Measurements from ENCODE around the gene C3orf22.

Gene C3orf22

DNA sequence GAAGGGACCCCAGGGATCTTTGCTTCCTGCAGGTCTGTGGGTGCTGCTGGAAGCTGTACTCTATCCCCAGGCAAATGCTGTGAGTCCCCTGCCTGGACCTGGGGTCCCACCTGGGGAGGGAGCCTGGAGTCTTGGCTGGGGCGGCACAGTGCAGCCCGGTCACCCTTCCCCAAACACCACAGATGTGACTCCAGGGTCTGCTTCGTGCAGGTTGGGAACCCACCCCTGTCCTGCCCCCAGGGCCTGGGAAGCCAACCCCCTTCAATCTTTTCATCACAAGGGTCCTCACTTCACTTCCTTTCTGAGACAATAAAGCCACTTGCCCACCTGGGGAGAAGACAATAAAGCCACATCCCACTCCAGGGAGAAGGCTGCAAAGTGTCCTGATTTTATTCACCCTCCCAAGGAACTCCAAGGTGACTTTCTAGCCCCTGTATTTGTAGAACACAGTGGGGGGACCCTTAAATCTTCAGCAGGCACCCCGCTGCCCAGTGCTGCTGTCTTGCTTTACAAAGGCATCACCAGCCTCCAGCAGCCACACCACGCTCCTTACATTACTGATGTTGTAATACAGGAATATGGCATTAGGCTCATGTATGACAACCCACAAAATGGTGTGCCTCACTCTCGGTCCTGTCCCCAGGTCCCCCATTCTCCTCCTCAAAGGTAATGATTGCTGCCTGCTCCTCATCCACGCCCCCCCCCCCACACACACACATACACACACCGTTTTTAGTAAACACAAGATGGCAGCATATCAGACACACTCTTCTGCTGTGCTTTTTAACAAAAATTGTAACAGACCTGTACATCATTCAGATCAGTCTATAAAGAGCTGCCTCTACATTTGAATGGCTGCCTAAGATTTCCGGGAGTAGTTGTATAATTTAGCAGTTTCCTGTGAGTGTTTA, 9.9 kb downstream of the C3orf22 start:
- no peak overlapping the region for H3K27ac ChIP-seq (ENCODE audit: insufficient read depth in 1 of 2, low read depth in 1 of 2, low read length in 2 of 2, poor library complexity in 1 of 2, severe bottlenecking in 2 of 2)
- DNase-seq = no peak
- WGBS (ENCODE audit: insufficient coverage) = 87% methylated on average over 7 of the region's 9 CpGs
- no peaks in the 10 kb centered on the region for H3K36me3 ChIP-seq (ENCODE audit: control insufficient read depth in 4 of 4, insufficient read depth in 4 of 4, low read length in 3 of 4)
- no peak overlapping the region for H3K4me3 ChIP-seq (ENCODE audit: control insufficient read depth in 1 of 7, extremely low read depth in 1 of 7, insufficient read depth in 4 of 7, low read depth in 2 of 7, low read length in 6 of 7)
- no peaks in the 10 kb centered on the region for H3K9me3 ChIP-seq (ENCODE audit: control extremely low read depth in 1 of 5, control insufficient read depth in 4 of 5, insufficient read depth in 2 of 5, low read depth in 1 of 5, low read length in 4 of 5)
- H3K27me3 ChIP-seq (replicated peaks in 2 of 5; ENCODE audit: control insufficient read depth in 4 of 5, insufficient read depth in 5 of 5, low read length in 4 of 5) = no peaks in the 10 kb centered on the region
- ChIA-PET POLR2A (no interaction called here), CTCF (interaction anchor here (0.8 to 2.6 kb wide), 5 partner anchors 13 to 73 kb away, joined by 3 to 7 read pairs (median 5); no protein-coding TSS in a partner anchor)
- peaks cover 0 to 62% (median 58%) of the 10 kb centered on the region in 4 experiments for H3K4me1 ChIP-seq (ENCODE audit: control extremely low read depth in 1 of 4, control insufficient read depth in 4 of 4, insufficient read depth in 4 of 4, low read length in 3 of 4)

DNA sequence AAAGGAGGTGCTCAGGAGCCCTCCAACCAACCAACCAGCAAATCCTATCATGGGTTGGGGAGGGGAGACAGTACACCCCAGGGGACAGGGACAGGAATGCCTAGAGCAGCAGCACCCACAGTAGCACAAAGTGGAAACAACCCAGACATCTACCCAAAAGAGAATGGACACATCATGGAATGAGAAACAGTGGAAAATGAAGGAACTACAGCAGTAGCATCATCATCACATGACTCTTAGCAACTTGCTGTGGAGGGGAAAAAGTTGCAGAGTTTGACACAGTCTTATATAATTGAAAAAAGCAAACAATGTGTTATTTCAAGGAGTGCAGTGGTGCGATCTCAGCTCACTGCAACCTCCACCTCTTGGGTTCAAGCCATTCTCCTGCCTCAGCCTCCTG, 11.0 kb downstream of the C3orf22 start:
- no peak overlapping the region for H3K27ac ChIP-seq (ENCODE audit: insufficient read depth in 1 of 2, low read depth in 1 of 2, low read length in 2 of 2, poor library complexity in 1 of 2, severe bottlenecking in 2 of 2)
- no peak overlapping the region for H3K4me3 ChIP-seq (ENCODE audit: control insufficient read depth in 1 of 7, extremely low read depth in 1 of 7, insufficient read depth in 4 of 7, low read depth in 2 of 7, low read length in 6 of 7)
- H3K36me3 ChIP-seq (ENCODE audit: control insufficient read depth in 4 of 4, insufficient read depth in 4 of 4, low read length in 3 of 4) = peaks cover 2 to 8% (median 3%) of the 10 kb centered on the region in 4 experiments
- H3K27me3 ChIP-seq (replicated peaks in 2 of 5; ENCODE audit: control insufficient read depth in 4 of 5, insufficient read depth in 5 of 5, low read length in 4 of 5) = no peaks in the 10 kb centered on the region
- H3K4me1 ChIP-seq (ENCODE audit: control extremely low read depth in 1 of 4, control insufficient read depth in 4 of 4, insufficient read depth in 4 of 4, low read length in 3 of 4) = peaks cover 0 to 72% (median 66%) of the 10 kb centered on the region in 4 experiments
- WGBS (ENCODE audit: insufficient coverage) = no CpG with 5 or more reads among the region's 1 CpG
- POLR2A ChIA-PET = no interaction called here
- no peak for DNase-seq
- H3K9me3 ChIP-seq (ENCODE audit: control extremely low read depth in 1 of 5, control insufficient read depth in 4 of 5, insufficient read depth in 2 of 5, low read depth in 1 of 5, low read length in 4 of 5) = no peaks in the 10 kb centered on the region
- CTCF ChIA-PET = interaction anchor here (1.4 to 2.6 kb wide), 3 partner anchors 17 to 29 kb away, joined by 4 to 7 read pairs (median 5); no protein-coding TSS in a partner anchor

DNA sequence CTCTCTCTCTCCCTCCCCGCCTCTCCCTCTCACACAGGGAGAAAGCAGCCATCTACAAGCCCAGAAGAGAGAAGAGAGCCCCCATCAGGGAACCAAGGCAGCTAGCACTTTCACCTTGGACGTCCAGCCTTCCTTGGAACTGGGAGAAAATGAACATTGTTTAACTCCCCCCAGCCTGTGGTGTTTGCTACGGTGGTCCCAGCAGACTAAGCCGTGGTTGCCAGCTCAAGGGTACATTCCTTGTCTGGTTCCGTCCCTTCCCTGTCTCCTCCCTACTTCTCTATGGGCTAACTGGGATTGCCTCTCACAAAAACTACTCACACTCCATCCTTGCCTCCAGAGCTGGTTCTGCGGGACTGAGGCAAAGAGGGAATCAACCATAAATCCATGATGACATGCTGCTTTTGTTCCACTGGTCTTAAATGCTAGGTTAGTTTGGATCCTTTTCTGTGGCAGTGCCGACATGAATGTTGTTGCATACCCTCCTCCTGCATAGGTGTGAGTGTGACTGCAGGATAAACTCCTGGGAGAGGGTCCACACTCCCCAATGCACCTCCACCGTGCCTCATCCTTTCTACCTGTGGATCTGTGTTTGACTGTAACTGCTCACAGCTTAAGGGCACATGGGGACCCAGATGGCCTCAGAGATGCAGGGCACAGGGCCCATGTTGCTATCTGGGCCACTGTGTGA, 12.0 kb downstream of the C3orf22 start:
- CTCF ChIA-PET = interaction anchor here (1.0 to 2.6 kb wide), 5 partner anchors 9 to 28 kb away, joined by 3 to 11 read pairs (median 5); no protein-coding TSS in a partner anchor
- H3K36me3 ChIP-seq (ENCODE audit: control insufficient read depth in 4 of 4, insufficient read depth in 4 of 4, low read length in 3 of 4) = peaks cover 2 to 18% (median 8%) of the 10 kb centered on the region in 4 experiments
- H3K27ac ChIP-seq (ENCODE audit: insufficient read depth in 1 of 2, low read depth in 1 of 2, low read length in 2 of 2, poor library complexity in 1 of 2, severe bottlenecking in 2 of 2) = no peak overlapping the region
- no peaks in the 10 kb centered on the region for H3K9me3 ChIP-seq (ENCODE audit: control extremely low read depth in 1 of 5, control insufficient read depth in 4 of 5, insufficient read depth in 2 of 5, low read depth in 1 of 5, low read length in 4 of 5)
- POLR2A ChIA-PET = no interaction called here
- peaks cover 0 to 82% (median 72%) of the 10 kb centered on the region in 4 experiments for H3K4me1 ChIP-seq (ENCODE audit: control extremely low read depth in 1 of 4, control insufficient read depth in 4 of 4, insufficient read depth in 4 of 4, low read length in 3 of 4)
- no peak overlapping the region for H3K4me3 ChIP-seq (ENCODE audit: control insufficient read depth in 1 of 7, extremely low read depth in 1 of 7, insufficient read depth in 4 of 7, low read depth in 2 of 7, low read length in 6 of 7)
- H3K27me3 ChIP-seq (replicated peaks in 2 of 5; ENCODE audit: control insufficient read depth in 4 of 5, insufficient read depth in 5 of 5, low read length in 4 of 5) = no peaks in the 10 kb centered on the region
- WGBS (ENCODE audit: insufficient coverage) = 92% methylated on average over 5 of the region's 8 CpGs
- DNase-seq = no peak

DNA sequence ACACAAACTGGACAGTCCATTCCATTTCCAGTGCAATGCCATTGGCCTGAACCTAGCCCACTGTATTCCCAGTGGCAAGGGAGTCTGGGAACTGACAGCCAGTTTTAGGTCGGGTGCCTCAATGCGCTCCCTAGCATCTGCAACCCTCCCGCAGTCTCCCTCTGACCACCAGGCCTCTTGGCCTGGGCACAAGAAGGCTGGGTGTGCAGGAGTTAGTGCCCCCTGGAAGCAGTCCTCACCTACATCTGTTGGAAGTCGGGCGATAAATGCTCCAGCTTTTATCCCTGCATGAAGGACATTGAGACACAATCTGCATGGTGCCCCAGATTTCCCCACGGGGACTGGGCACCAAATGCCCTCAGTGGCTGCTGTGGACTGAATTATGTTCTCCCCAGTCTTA, 12.7 kb downstream of the C3orf22 start:
- DNase-seq = no peak
- POLR2A ChIA-PET = no interaction called here

DNA sequence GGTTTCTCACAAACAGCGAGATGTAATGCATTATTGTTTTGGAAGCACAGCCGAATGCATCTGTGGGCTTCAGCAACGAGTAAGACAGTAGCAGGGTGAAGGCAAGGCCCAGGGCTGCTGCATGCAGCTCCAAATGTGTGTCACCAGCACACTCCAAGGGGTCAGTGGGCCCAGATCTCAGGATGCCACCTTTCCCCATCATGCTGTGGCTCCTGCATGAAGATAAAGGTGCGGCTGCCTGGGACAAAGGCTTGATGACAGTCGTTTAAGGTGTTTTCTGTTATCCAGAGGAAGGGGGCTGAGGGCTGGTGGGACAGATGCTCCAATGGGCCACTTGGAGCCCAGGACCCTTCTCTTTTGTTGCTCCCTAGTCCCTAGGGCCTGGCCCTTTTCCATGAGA, 13.2 kb downstream of the C3orf22 start:
- H3K9me3 ChIP-seq (ENCODE audit: control extremely low read depth in 1 of 5, control insufficient read depth in 4 of 5, insufficient read depth in 2 of 5, low read depth in 1 of 5, low read length in 4 of 5) = no peaks in the 10 kb centered on the region
- CTCF ChIA-PET = interaction anchor here (0.7 to 2.4 kb wide), 3 partner anchors 10 to 23 kb away, joined by 3 to 11 read pairs (median 8); no protein-coding TSS in a partner anchor
- no peak for DNase-seq
- no peak overlapping the region for H3K27ac ChIP-seq (ENCODE audit: insufficient read depth in 1 of 2, low read depth in 1 of 2, low read length in 2 of 2, poor library complexity in 1 of 2, severe bottlenecking in 2 of 2)
- H3K4me3 ChIP-seq (ENCODE audit: control insufficient read depth in 1 of 7, extremely low read depth in 1 of 7, insufficient read depth in 4 of 7, low read depth in 2 of 7, low read length in 6 of 7) = peak overlapping the region in 1 of 7 experiments; percentile 5
- 73% methylated on average over 4 of the region's 5 CpGs for WGBS (ENCODE audit: insufficient coverage)
- H3K36me3 ChIP-seq (ENCODE audit: control insufficient read depth in 4 of 4, insufficient read depth in 4 of 4, low read length in 3 of 4) = peaks cover 2 to 19% (median 9%) of the 10 kb centered on the region in 4 experiments
- H3K27me3 ChIP-seq (replicated peaks in 2 of 5; ENCODE audit: control insufficient read depth in 4 of 5, insufficient read depth in 5 of 5, low read length in 4 of 5) = no peaks in the 10 kb centered on the region
- H3K4me1 ChIP-seq (ENCODE audit: control extremely low read depth in 1 of 4, control insufficient read depth in 4 of 4, insufficient read depth in 4 of 4, low read length in 3 of 4) = peaks cover 2 to 82% (median 72%) of the 10 kb centered on the region in 4 experiments
- POLR2A ChIA-PET = no interaction called here

More for the DNA sequence above, 12.7 kb downstream of the C3orf22 start:
- Histone ChIP-seq H3K4me3 (ENCODE audit: control insufficient read depth in 1 of 7, extremely low read depth in 1 of 7, insufficient read depth in 4 of 7, low read depth in 2 of 7, low read length in 6 of 7) (no peak overlapping the region), H3K27me3 (replicated peaks in 2 of 5; ENCODE audit: control insufficient read depth in 4 of 5, insufficient read depth in 5 of 5, low read length in 4 of 5) (no peaks in the 10 kb centered on the region), H3K27ac (ENCODE audit: insufficient read depth in 1 of 2, low read depth in 1 of 2, low read length in 2 of 2, poor library complexity in 1 of 2, severe bottlenecking in 2 of 2) (no peak overlapping the region), H3K9me3 (ENCODE audit: control extremely low read depth in 1 of 5, control insufficient read depth in 4 of 5, insufficient read depth in 2 of 5, low read depth in 1 of 5, low read length in 4 of 5) (no peaks in the 10 kb centered on the region), H3K36me3 (ENCODE audit: control insufficient read depth in 4 of 4, insufficient read depth in 4 of 4, low read length in 3 of 4) (peaks cover 2 to 19% (median 9%) of the 10 kb centered on the region in 4 experiments), H3K4me1 (ENCODE audit: control extremely low read depth in 1 of 4, control insufficient read depth in 4 of 4, insufficient read depth in 4 of 4, low read length in 3 of 4) (peaks cover 2 to 82% (median 73%) of the 10 kb centered on the region in 4 experiments)
- CTCF ChIA-PET = interaction anchor here (1.0 to 2.6 kb wide), 3 partner anchors 9 to 16 kb away, joined by 3 to 11 read pairs (median 7); no protein-coding TSS in a partner anchor
- whole genome bisulfite sequencing (ENCODE audit: insufficient coverage) = 96% methylated on average over 6 of the region's 6 CpGs

DNA sequence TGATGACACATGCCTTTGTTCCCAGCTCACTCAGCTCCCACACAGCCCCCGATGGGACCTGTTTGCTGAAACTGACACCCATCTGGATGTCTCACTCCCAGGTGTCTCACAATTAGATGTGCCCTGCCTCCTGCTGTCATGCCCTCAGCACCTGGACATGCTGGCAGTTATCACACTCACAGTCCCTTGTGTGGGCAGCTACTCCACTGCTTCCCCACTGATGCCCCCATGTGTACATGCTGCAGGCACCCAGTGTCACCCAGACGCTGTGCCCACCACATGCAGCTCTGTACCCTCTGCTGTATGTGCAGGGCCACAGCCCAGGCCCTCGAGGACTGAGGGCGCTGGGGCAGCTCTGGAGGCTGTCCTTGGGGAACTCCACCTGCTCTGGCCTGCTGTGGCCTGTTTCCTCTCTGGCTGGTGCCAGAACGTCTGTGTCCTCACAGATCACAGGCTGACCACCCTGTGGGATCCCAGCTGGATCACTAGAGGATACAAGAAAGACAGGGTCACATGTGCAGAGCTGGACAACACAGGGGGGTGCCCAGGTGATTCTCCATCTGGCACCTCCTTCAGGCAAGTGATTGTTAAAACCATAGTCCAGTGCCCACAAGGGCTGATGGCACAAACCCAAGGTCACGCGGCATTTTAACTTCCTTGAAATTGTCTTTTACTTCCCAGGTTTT, 14.0 kb downstream of the C3orf22 start:
- ChIA-PET CTCF (interaction anchor here (1.5 to 3.2 kb wide), 4 partner anchors 11 to 22 kb away, joined by 8 to 21 read pairs (median 10); partner anchors contain the start of gene CHST13), POLR2A (no interaction called here)
- WGBS (ENCODE audit: insufficient coverage) = 68% methylated on average over 7 of the region's 7 CpGs
- Histone ChIP-seq H3K36me3 (ENCODE audit: control insufficient read depth in 4 of 4, insufficient read depth in 4 of 4, low read length in 3 of 4) (peaks cover 2 to 19% (median 9%) of the 10 kb centered on the region in 4 experiments), H3K4me3 (ENCODE audit: control insufficient read depth in 1 of 7, extremely low read depth in 1 of 7, insufficient read depth in 4 of 7, low read depth in 2 of 7, low read length in 6 of 7) (no peak overlapping the region), H3K4me1 (ENCODE audit: control extremely low read depth in 1 of 4, control insufficient read depth in 4 of 4, insufficient read depth in 4 of 4, low read length in 3 of 4) (peaks cover 2 to 82% (median 72%) of the 10 kb centered on the region in 4 experiments), H3K9me3 (ENCODE audit: control extremely low read depth in 1 of 5, control insufficient read depth in 4 of 5, insufficient read depth in 2 of 5, low read depth in 1 of 5, low read length in 4 of 5) (no peaks in the 10 kb centered on the region), H3K27me3 (replicated peaks in 2 of 5; ENCODE audit: control insufficient read depth in 4 of 5, insufficient read depth in 5 of 5, low read length in 4 of 5) (no peaks in the 10 kb centered on the region), H3K27ac (ENCODE audit: insufficient read depth in 1 of 2, low read depth in 1 of 2, low read length in 2 of 2, poor library complexity in 1 of 2, severe bottlenecking in 2 of 2) (no peak overlapping the region)
- DNase-seq = no peak

Measured in common myeloid progenitor, CD34-positive (primary cell).